NCI-H446 treated with DMSO at 0.1 percent for 48 hours (cell line): ENCODE results near the gene NALCN.

Source experiments
- DNase-seq: peaks from one replicate; lab custom pipeline; 2025; lab: John Stamatoyannopoulos, UW

The NALCN gene

GRCh38 chr13:101416181-101417042, at the start of gene NALCN:
NALCN (minus strand) TSS chr13:101416508; CDS start chr13:101399126, 17,382 bp downstream.
- DNase-seq, result peak; percentile 28

GRCh38 chr13:101465877-101466276, 49.6 kb upstream of the NALCN start:
- no peak for DNase-seq

GRCh38 chr13:101457176-101457575, 40.9 kb upstream of the NALCN start:
- DNase-seq, result no peak

GRCh38 chr13:101455863-101456262, 39.6 kb upstream of the NALCN start:
- no peak for DNase-seq

GRCh38 chr13:101454767-101455166, 38.5 kb upstream of the NALCN start:
- no peak for DNase-seq

- DNase-seq, result no peak
These were observed 37.5 kb upstream of the NALCN start for GRCh38 chr13:101453784-101454201.

GRCh38 chr13:101452519-101453485, 36.5 kb upstream of the NALCN start, which contains the start of gene ITGBL1:
ITGBL1 (plus strand) TSS chr13:101452675; CDS start chr13:101452834, 159 bp downstream.
- peak; percentile 27 for DNase-seq

- DNase-seq, result no peak
These were observed 35.3 kb upstream of the NALCN start for GRCh38 chr13:101451641-101452040.

GRCh38 chr13:101450749-101451130, 34.4 kb upstream of the NALCN start:
- DNase-seq, result no peak

GRCh38 chr13:101449790-101450748, 33.8 kb upstream of the NALCN start:
- no peak for DNase-seq

GRCh38 chr13:101447852-101448251, 31.5 kb upstream of the NALCN start:
- DNase-seq, result no peak

- no peak for DNase-seq
These were observed 18.2 kb upstream of the NALCN start for GRCh38 chr13:101434486-101434885.

GRCh38 chr13:101433895-101434294, 17.6 kb upstream of the NALCN start:
- DNase-seq, result no peak

GRCh38 chr13:101429733-101430132, 13.4 kb upstream of the NALCN start:
- no peak for DNase-seq

- DNase-seq, result no peak
These were observed 9.3 kb upstream of the NALCN start for GRCh38 chr13:101425623-101426022.

GRCh38 chr13:101425156-101425471, 8.8 kb upstream of the NALCN start:
- no peak for DNase-seq

GRCh38 chr13:101424381-101425155, 8.3 kb upstream of the NALCN start:
- no peak for DNase-seq

- no peak for DNase-seq
These were observed 7.6 kb upstream of the NALCN start for GRCh38 chr13:101423872-101424271.

- no peak for DNase-seq
These were observed 1.2 kb upstream of the NALCN start for GRCh38 chr13:101417501-101417900.

GRCh38 chr13:101417043-101417406, 717 bp upstream of the NALCN start:
- peak; percentile 1 for DNase-seq
